Upper lobe of left lung (tissue), 4 donors: Measurements from ENCODE around the gene HNRNPC.

Experiments used
- CTCF ChIP-seq, 6 experiments: fragments of 450-650 bp in 4 of 6; fragments of 200-600 bp in 2 of 6; sonication (generic) in 2 of 6; IDR thresholded peaks; one replicate each; pipeline ENCODE4 v1.5.1; 2016 to 2019; ENCODE audit warnings: antibody characterized with exemption in 6 of 6
- EP300 ChIP-seq, 4 donors: sonication (generic); formaldehyde crosslinking; IDR thresholded peaks; one replicate each; pipeline ENCODE4 v1.5.1; 2017; ENCODE audit warnings: antibody characterized with exemption in 4 of 4, control low read depth in 2 of 4

GRCh38 chr14:21287168-21287567 lies 17.9 kb upstream of the HNRNPC start:
- no peak for TF ChIP-seq EP300 (IDR thresholded peaks at IDR 0.05)
- TF ChIP-seq CTCF (IDR thresholded peaks at IDR 0.05), result no peak
